ENCODE measurements around the gene COA3. TPM values are rescaled to one million over a fixed set of nuclear protein-coding genes. Genes with fewer than 3 reads are reported as not detected.

Gene COA3
- total RNA-seq, 1 donor from 2014 or later: 60.3 TPM

- no peak overlapping the region for H3K4me3 Mint-ChIP-seq (ENCODE audit: unreplicated experiment)
- no peak overlapping the region for H3K27ac Mint-ChIP-seq (ENCODE audit: unreplicated experiment)
- H3K27me3 Mint-ChIP-seq (ENCODE audit: unreplicated experiment): no peaks in the 10 kb centered on the region
- H3K9me3 Mint-ChIP-seq (ENCODE audit: unreplicated experiment): no peaks in the 10 kb centered on the region
- peaks cover 11% of the 10 kb centered on the region for H3K36me3 Mint-ChIP-seq (ENCODE audit: low read depth, unreplicated experiment)
- peaks cover 68% of the 10 kb centered on the region for H3K4me1 Mint-ChIP-seq (ENCODE audit: unreplicated experiment)
- no peak for DNase-seq (ENCODE audit: low spot score)
- no peak for TF ChIP-seq CTCF (IDR thresholded peaks at IDR 0.05; ENCODE audit: unreplicated experiment)
Measured at GRCh38 chr17:42751628-42752027, 46.9 kb downstream of the COA3 start.

GRCh38 chr17:42750739-42751344, 47.7 kb downstream of the COA3 start:
- Mint-ChIP-seq H3K27me3 (ENCODE audit: unreplicated experiment) (no peaks in the 10 kb centered on the region), H3K4me1 (ENCODE audit: unreplicated experiment) (peaks cover 62% of the 10 kb centered on the region), H3K36me3 (ENCODE audit: low read depth, unreplicated experiment) (peaks cover 5% of the 10 kb centered on the region), H3K4me3 (ENCODE audit: unreplicated experiment) (no peak overlapping the region), H3K27ac (ENCODE audit: unreplicated experiment) (peak overlapping the region; percentile 97), H3K9me3 (ENCODE audit: unreplicated experiment) (no peaks in the 10 kb centered on the region)
- DNase-seq (ENCODE audit: low spot score): no peak
- no peak for TF ChIP-seq CTCF (IDR thresholded peaks at IDR 0.05; ENCODE audit: unreplicated experiment)

- Mint-ChIP-seq H3K4me1 (ENCODE audit: unreplicated experiment) (peaks cover 58% of the 10 kb centered on the region), H3K36me3 (ENCODE audit: low read depth, unreplicated experiment) (peaks cover 4% of the 10 kb centered on the region), H3K27me3 (ENCODE audit: unreplicated experiment) (peaks cover 4% of the 10 kb centered on the region), H3K4me3 (ENCODE audit: unreplicated experiment) (no peak overlapping the region), H3K27ac (ENCODE audit: unreplicated experiment) (peak overlapping the region; percentile 77), H3K9me3 (ENCODE audit: unreplicated experiment) (no peaks in the 10 kb centered on the region)
- no peak for DNase-seq (ENCODE audit: low spot score)
- no peak for TF ChIP-seq CTCF (IDR thresholded peaks at IDR 0.05; ENCODE audit: unreplicated experiment)
Measured at GRCh38 chr17:42748908-42749798, 49.4 kb downstream of the COA3 start.

- Mint-ChIP-seq H3K4me1 (ENCODE audit: unreplicated experiment) (peaks cover 59% of the 10 kb centered on the region), H3K4me3 (ENCODE audit: unreplicated experiment) (no peak overlapping the region), H3K9me3 (ENCODE audit: unreplicated experiment) (no peaks in the 10 kb centered on the region), H3K36me3 (ENCODE audit: low read depth, unreplicated experiment) (peaks cover 4% of the 10 kb centered on the region), H3K27ac (ENCODE audit: unreplicated experiment) (peak overlapping the region; percentile 22), H3K27me3 (ENCODE audit: unreplicated experiment) (peaks cover 4% of the 10 kb centered on the region)
- DNase-seq (ENCODE audit: low spot score): no peak
- TF ChIP-seq CTCF (IDR thresholded peaks at IDR 0.05; ENCODE audit: unreplicated experiment): no peak
Measured at GRCh38 chr17:42748202-42748907, 50.1 kb downstream of the COA3 start.

Small RNA genes within 50 kb of the gene (microRNA-seq; reads per million reads assigned to microRNA genes)
- gene MIR6781 (ENCODE audit: unreplicated experiment): 1.5 reads per million, percentile 22 among the genes with 10 or more reads in this experiment

Other genes with a start within 250 kb of the COA3 start
- gene HSD17B1, start 245.8 kb downstream of the COA3 start, total RNA-seq (ENCODE audit: unreplicated experiment): 0.64 TPM
- 66.3 TPM for gene COASY, start 236.6 kb downstream of the COA3 start, total RNA-seq (ENCODE audit: unreplicated experiment)
- gene MLX, start 231.6 kb downstream of the COA3 start, total RNA-seq (ENCODE audit: unreplicated experiment): 45.9 TPM
- gene PSMC3IP, start 221.0 kb downstream of the COA3 start, total RNA-seq (ENCODE audit: unreplicated experiment): 8.0 TPM
- 92.1 TPM for gene RETREG3, start 189.3 kb downstream of the COA3 start, total RNA-seq (ENCODE audit: unreplicated experiment)
- 54.5 TPM for gene TUBG1, start 189.0 kb downstream of the COA3 start, total RNA-seq (ENCODE audit: unreplicated experiment)
- gene TUBG2, start 139.4 kb downstream of the COA3 start, total RNA-seq (ENCODE audit: unreplicated experiment): 19.7 TPM
- gene PLEKHH3, start 121.7 kb downstream of the COA3 start, total RNA-seq (ENCODE audit: unreplicated experiment): 25.2 TPM
- gene CCR10, start 116.9 kb downstream of the COA3 start, total RNA-seq (ENCODE audit: unreplicated experiment): 1.2 TPM
- gene CNTNAP1, start 116.2 kb downstream of the COA3 start, total RNA-seq (ENCODE audit: unreplicated experiment): 8.9 TPM
- 31.7 TPM for gene EZH1, start 53.7 kb downstream of the COA3 start, total RNA-seq (ENCODE audit: unreplicated experiment)
- gene RAMP2, start 37.5 kb downstream of the COA3 start, total RNA-seq (ENCODE audit: unreplicated experiment): 630 TPM
- 39.4 TPM for gene VPS25, start 25.3 kb downstream of the COA3 start, total RNA-seq (ENCODE audit: unreplicated experiment)
- gene WNK4, start 18.1 kb downstream of the COA3 start, total RNA-seq (ENCODE audit: unreplicated experiment): 8.9 TPM
- 0.59 TPM for gene CNTD1, start 157 bp upstream of the COA3 start, total RNA-seq (ENCODE audit: unreplicated experiment)
- gene BECN1, start 25.6 kb upstream of the COA3 start, total RNA-seq (ENCODE audit: unreplicated experiment): 66.4 TPM
- gene PSME3, start 34.7 kb upstream of the COA3 start, total RNA-seq (ENCODE audit: unreplicated experiment): 128 TPM
- gene AOC2, start 45.9 kb upstream of the COA3 start, total RNA-seq (ENCODE audit: unreplicated experiment): 6.2 TPM
- 36.5 TPM for gene AOC3, start 52.5 kb upstream of the COA3 start, total RNA-seq (ENCODE audit: unreplicated experiment)
- gene G6PC1, start 102.1 kb upstream of the COA3 start, total RNA-seq (ENCODE audit: unreplicated experiment): not detected
- gene AARSD1, start 165.8 kb upstream of the COA3 start, total RNA-seq (ENCODE audit: unreplicated experiment): 39.6 TPM
- gene PTGES3L, start 181.4 kb upstream of the COA3 start, total RNA-seq (ENCODE audit: unreplicated experiment): 1.5 TPM
- 12.2 TPM for gene RUNDC1, start 181.9 kb upstream of the COA3 start, total RNA-seq (ENCODE audit: unreplicated experiment)
- gene RPL27, start 199.7 kb upstream of the COA3 start, total RNA-seq (ENCODE audit: unreplicated experiment): 1,237 TPM
- gene IFI35, start 208.1 kb upstream of the COA3 start, total RNA-seq (ENCODE audit: unreplicated experiment): 4.2 TPM
- 460 TPM for gene VAT1, start 223.7 kb upstream of the COA3 start, total RNA-seq (ENCODE audit: unreplicated experiment)
- 5.9 TPM for gene RND2, start 226.5 kb upstream of the COA3 start, total RNA-seq (ENCODE audit: unreplicated experiment)

Data from endothelial cell (in vitro differentiated cells).